ENCODE measurements around the gene MPHOSPH10.

GRCh38 chr2:71130905-71131244, 441 bp downstream of the MPHOSPH10 start:
- TF ChIP-seq CTCF (conservative IDR thresholded peaks at IDR 0.05 in 1 of 2, IDR thresholded peaks at IDR 0.05 in 1 of 2; ENCODE audit: extremely low read depth in 1 of 2, insufficient read depth in 1 of 2, low read depth in 1 of 2, low read length in 2 of 2), result no peak
- TF ChIP-seq EZH2 (IDR thresholded peaks at IDR 0.05; ENCODE audit: borderline replicate concordance, low read length), result no peak
